ENCODE results near the gene TOR1A. TPM values are rescaled to one million over a fixed set of nuclear protein-coding genes. Genes with fewer than 3 reads are reported as not detected.

The TOR1A gene
- total RNA-seq, 1 donor from 2014 or later = 30.0 TPM

DNA sequence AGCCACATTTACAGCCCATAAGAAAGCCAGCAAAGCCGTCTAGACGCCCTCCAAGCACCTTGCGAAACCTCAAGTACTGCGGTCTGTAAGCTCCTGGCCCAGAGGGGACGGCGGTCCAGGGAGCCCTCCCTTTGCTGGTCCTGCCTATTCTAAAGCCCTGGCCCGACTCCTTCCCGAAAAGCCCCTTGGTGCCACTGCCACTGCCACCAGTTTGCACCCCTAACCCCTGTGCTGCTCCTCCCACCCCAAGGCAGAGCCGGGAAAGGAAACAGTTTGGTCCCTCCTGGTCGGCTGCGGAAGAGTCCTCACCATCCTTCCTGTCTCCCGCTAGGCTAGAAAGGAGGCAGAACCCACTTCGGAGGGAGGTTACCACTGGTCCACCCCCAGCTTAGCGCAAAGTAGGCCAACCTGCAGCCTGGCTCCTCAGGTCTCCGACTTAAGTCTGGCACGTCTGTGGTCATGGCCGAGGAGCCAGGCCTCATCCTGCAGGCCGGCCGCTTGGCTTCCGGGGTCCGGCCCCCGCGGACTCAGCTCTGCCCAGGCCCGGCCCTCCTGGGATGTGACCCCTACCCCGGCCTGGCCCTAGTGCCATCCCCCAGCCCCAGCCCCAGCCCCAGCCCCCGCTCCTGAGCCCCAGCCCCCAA lies 916 bp downstream of the TOR1A start:
- peak overlapping the region; percentile 63 for H3K27ac ChIP-seq
- no peak for DNase-seq (ENCODE audit: extremely low spot score in 2 of 2)
- H3K27me3 ChIP-seq = no peaks in the 10 kb centered on the region
- intact Hi-C loops (cut with DNase I) = no loop called here
- peak overlapping the region; percentile 71 to 86 for H3K4me3 ChIP-seq
- H3K36me3 ChIP-seq = peaks cover 0 to 26% of the 10 kb centered on the region in 2 donors
- H3K4me1 ChIP-seq = peaks cover 12% of the 10 kb centered on the region
- no peaks in the 10 kb centered on the region for H3K9me3 ChIP-seq
- TF ChIP-seq, protein P1, sequence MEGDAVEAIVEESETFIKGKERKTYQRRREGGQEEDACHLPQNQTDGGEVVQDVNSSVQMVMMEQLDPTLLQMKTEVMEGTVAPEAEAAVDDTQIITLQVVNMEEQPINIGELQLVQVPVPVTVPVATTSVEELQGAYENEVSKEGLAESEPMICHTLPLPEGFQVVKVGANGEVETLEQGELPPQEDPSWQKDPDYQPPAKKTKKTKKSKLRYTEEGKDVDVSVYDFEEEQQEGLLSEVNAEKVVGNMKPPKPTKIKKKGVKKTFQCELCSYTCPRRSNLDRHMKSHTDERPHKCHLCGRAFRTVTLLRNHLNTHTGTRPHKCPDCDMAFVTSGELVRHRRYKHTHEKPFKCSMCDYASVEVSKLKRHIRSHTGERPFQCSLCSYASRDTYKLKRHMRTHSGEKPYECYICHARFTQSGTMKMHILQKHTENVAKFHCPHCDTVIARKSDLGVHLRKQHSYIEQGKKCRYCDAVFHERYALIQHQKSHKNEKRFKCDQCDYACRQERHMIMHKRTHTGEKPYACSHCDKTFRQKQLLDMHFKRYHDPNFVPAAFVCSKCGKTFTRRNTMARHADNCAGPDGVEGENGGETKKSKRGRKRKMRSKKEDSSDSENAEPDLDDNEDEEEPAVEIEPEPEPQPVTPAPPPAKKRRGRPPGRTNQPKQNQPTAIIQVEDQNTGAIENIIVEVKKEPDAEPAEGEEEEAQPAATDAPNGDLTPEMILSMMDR (IDR thresholded peaks at IDR 0.05) = no peak
- no peak for TF ChIP-seq POLR2AphosphoS5 (IDR thresholded peaks at IDR 0.05; ENCODE audit: insufficient read depth in 1 of 2, low read depth in 1 of 2)
- TF ChIP-seq POLR2A (IDR thresholded peaks at IDR 0.05) = no peak

DNA sequence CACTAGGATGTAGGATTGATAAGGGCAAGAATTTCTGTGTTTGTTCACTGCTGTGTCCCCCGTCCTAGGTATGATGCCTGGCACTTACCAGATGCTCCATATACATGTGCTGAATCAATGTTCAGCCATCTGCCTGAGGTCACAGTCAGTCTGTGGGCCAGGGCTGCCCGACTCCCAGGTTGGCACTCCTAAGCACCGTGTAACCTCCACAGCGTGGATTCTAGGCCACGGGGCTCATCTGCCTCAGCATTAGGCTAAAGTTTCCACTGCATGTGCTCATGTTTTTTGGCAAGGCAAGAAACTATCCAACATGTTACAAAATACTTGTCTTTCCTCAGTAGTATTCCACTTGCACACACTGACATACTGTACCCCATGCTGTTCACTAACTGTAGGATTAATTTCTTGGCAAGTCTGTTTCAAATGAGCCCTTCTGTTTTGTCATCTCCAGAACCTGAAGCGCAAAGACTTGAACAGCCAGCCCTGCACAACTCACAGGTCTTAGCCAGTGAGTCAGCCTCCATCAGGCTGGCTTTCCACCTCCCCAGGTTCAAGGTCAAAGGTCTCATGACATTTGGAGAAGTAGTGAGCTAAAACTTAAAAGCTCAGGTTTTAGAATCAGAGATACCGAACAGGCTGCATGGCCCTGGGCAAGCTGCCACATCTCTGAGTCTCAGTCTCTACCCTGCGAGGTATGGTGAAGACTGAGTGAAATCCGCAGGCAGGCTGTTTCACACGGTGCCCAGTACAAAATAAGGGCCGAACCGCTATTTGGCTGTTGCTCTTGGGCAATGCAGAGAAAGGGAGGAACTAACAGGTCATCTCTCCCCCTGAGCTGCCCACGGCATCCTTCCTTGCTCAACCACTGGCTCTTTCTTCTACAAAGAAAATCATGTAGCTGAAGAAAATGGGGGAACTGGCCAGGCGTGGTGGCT lies 7.2 kb downstream of the TOR1A start:
- Histone ChIP-seq H3K4me1 (no peaks in the 10 kb centered on the region), H3K9me3 (no peaks in the 10 kb centered on the region), H3K27me3 (no peaks in the 10 kb centered on the region), H3K4me3 (no peak overlapping the region), H3K36me3 (peaks cover 0 to 68% of the 10 kb centered on the region in 2 donors), H3K27ac (no peak overlapping the region)
- TF ChIP-seq POLR2A (IDR thresholded peaks at IDR 0.05) = no peak
- TF ChIP-seq POLR2AphosphoS5 (IDR thresholded peaks at IDR 0.05; ENCODE audit: insufficient read depth in 1 of 2, low read depth in 1 of 2) = no peak
- TF ChIP-seq, protein P1 (IDR thresholded peaks at IDR 0.05) = no peak
- intact Hi-C loops (cut with DNase I) = no loop called here
- no peak for DNase-seq (ENCODE audit: extremely low spot score in 2 of 2)

DNA sequence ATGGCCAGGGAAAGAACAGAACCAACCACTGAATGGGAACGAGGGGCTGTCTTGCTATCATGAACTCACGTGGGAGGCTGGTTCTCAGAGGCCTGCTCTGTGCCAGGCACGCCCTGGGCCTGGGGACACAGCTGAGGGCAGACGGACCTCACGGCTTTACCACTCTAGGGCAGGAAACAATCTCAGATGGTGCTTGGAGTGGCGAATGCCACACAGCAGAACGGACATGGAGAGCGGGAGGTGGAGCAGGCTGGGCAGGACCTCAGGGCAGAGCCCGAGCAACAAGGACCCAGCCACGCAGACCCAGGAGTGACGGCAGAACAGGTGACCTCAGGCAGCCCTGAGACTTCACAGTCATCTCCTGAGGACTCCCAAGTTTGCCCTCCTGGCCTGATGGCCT lies 8.7 kb downstream of the TOR1A start:
- intact Hi-C loops (cut with DNase I) = no loop called here
- no peak for TF ChIP-seq POLR2A (IDR thresholded peaks at IDR 0.05)
- TF ChIP-seq, protein P1 (IDR thresholded peaks at IDR 0.05) = no peak
- TF ChIP-seq POLR2AphosphoS5 (IDR thresholded peaks at IDR 0.05; ENCODE audit: insufficient read depth in 1 of 2, low read depth in 1 of 2) = no peak
- Histone ChIP-seq H3K27me3 (no peaks in the 10 kb centered on the region), H3K4me1 (no peaks in the 10 kb centered on the region), H3K9me3 (no peaks in the 10 kb centered on the region), H3K27ac (no peak overlapping the region), H3K36me3 (peaks cover 0 to 56% of the 10 kb centered on the region in 2 donors), H3K4me3 (no peak overlapping the region)
- DNase-seq (ENCODE audit: extremely low spot score in 2 of 2) = no peak

DNA sequence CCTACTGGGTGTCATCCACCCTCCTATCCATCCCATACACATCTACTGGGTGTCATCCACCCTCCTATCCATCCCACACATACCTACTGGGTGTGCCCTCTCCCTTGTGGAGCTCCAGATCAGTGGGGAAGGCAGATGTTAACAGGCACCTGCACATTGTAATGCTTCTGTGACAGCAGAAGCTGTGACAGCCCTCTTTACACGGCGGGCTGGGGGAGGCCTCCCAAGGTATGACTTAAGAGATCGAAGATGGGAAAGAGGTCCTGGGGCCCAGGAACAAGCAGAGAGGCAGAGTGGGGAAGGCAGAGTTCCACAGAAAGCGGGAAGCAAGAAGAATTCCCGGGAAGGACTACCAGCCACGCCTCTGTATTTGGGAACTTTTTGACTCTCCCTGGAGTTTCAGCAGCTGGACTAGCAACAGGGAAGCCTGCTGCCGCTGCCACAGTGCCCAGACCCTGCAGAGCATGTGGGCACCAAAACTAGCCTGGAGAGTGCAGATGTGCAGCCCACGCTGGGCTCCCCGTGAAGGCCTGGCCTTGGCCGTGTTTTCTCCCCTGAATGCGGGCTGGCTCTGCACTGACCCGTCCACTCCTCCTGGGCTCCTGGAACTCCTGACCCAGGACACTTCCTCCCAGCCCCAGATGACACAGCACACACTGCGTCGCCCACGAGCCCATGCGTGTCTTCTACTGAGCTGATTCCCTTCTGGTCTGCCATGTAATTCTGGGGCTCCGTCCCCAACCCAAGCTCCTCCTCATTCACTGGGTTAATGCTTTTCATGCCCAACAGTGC lies 9.3 kb downstream of the TOR1A start:
- DNase-seq (ENCODE audit: extremely low spot score in 2 of 2) = no peak
- H3K9me3 ChIP-seq = no peaks in the 10 kb centered on the region
- intact Hi-C loops (cut with DNase I) = no loop called here
- H3K36me3 ChIP-seq = peaks cover 0 to 58% of the 10 kb centered on the region in 2 donors
- H3K27me3 ChIP-seq = no peaks in the 10 kb centered on the region
- no peak overlapping the region for H3K27ac ChIP-seq
- H3K4me3 ChIP-seq = no peak overlapping the region
- TF ChIP-seq POLR2A (IDR thresholded peaks at IDR 0.05) (no peak), POLR2AphosphoS5 (IDR thresholded peaks at IDR 0.05; ENCODE audit: insufficient read depth in 1 of 2, low read depth in 1 of 2) (no peak)
- TF ChIP-seq, protein P1 (IDR thresholded peaks at IDR 0.05) = no peak
- H3K4me1 ChIP-seq = no peaks in the 10 kb centered on the region

Data from vagina (tissue), 2 donors.